HG03045 (cell line): ENCODE results near the gene ICOSLG.
"Not testable (repeated sequence)": the region's sequence is repeated elsewhere in the genome, so short reads cannot be mapped to it uniquely, and the experiment has no call there.

Source experiments
- ATAC-seq: cut with Tn5 transposase; IDR thresholded peaks from one replicate; pipeline ENCODE4 v1.9.1; 2021; ENCODE audit warnings: mild to moderate bottlenecking, moderate library complexity; ENCODE audit not compliant: unreplicated experiment

Gene ICOSLG

DNA sequence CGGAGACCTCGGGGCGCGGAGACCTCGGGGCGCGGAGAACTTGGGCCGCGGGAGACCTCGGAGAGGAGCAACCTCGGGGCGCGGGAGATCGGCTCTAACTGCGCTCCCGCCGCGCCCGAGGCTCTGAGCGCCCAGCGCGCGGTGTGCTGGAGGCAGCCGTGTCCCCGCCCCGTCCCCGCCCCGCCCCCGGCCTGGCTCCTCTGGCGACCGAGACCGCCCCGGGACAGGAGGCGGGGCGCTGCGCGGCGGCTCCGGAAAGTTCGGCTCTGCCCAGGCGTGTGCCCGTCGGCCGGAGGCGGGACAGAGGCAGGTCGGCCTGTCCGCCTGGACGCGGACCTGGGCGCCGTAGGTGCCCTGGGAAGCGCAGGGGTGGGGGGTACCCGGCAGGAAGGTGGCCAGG lies at the start of gene ICOSLG:
ICOSLG (minus strand) TSS at position 102 of the 400 bp plus-strand sequence. CDS start 126 bp downstream, outside the sequence.
- peak; percentile 54 for ATAC-seq

DNA sequence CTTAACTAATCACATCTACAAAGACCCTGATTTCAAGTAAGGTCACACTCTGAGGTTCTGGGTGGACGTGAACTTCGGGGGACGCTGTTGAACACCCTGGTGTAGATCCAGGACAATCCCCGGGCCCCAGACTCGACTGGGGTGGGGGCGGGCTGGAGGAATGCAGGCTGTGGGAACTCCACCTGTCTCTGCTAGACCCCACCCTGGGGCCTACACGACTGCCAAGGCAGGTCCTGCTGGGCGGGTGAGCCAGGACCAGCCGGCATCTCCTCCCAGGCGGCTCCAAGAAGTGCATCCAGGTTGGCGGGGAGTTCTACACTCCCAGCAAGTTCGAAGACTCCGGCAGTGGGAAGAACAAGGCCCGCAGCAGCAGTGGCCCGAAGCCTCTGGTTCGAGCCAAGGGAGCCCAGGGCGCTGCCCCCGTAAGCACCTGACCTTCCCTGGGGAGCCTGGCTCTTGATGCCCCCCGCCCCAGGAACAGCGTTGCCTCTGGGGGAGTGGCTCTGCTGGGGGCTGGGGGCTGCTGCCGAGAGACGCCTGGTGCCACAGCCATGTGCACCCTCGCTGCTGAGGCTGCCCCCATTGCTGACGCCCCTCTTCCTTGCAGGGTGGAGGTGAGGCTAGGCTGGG lies 48.8 kb upstream of the ICOSLG start:
- ATAC-seq, result no peak

DNA sequence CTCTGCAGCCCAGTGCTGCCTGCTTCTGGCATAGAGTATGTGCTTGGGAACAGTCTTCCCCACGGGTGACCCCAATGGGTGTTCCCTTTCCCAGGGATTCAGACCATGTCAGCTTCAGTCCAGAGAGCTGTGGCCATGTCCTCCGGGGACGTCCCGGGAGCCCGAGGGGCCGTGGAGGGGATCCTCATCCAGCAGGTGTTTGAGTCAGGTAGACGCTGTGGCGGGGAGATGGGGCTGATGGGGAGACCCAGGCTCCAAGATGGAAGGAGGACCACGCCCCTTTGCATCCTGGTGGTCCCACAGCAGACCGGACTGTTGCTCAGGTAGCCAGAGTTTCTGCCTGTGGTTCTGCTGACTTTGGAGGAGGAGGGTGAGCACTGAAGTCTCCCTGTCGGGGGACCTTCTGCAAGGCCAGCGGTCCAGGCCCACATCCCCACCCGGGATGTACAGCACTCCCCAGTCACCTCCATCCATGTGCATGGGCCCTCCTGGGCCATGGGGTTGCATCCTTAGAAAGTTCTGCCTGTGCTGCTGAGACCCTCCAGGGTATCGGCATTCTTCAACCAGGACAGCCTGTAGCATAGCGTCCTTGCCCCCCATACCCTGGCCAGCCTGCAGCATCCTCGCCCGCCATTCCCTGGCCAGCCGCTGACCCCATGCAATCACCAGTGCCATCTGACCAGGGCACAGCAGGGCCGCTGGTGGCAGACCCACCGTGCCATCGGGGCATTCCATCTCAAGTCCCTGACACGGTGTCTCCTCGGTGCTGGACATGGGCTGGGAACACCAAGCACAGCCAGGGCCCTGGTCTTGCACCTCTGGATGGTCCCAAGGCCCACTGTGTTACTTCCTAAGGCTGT lies 47.7 kb upstream of the ICOSLG start:
- ATAC-seq, result no peak

DNA sequence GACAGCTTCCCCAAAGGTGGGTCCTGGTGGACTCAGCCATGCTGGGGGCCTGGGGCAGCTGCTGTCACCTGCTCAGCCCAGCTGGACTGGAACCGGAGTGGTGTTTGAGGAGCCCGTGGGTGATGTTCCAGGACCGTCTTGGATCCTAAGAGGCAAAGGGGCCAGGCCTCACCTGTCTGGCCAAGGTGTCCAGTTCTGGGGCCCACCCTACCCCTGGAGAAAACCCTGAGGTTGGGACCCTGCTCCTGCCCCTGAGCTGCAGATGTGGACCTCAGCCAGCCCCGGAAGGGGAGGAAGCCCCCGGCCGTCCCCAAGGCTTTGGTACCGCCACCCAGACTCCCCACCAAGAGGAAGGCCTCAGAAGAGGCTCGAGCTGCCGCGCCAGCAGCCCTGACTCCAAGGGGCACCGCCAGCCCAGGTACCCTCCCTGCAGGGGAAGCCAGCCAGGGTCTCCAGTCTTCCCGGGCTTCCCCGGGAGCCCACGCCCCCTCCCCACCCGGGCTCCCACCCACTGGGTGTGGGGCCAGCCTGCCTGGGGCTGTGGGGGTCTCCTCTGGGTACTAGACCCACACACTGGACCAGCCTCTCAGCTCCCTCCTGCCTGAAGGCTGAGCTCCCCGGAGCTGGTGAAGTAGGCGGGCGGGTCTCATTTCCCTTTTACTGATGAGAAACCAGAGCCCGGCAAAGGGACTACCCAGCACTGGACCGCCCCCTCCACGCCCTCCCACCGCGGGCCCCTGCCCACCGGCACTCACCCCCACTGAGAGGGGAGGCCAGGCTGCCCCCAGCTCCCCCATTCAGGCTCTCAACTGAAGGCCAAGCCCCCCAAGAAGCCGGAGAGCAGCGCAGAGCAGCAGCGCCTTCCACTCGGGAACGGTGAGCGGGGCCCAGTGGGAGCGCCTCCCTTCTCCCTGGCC lies 46.2 kb upstream of the ICOSLG start:
- ATAC-seq, result no peak

DNA sequence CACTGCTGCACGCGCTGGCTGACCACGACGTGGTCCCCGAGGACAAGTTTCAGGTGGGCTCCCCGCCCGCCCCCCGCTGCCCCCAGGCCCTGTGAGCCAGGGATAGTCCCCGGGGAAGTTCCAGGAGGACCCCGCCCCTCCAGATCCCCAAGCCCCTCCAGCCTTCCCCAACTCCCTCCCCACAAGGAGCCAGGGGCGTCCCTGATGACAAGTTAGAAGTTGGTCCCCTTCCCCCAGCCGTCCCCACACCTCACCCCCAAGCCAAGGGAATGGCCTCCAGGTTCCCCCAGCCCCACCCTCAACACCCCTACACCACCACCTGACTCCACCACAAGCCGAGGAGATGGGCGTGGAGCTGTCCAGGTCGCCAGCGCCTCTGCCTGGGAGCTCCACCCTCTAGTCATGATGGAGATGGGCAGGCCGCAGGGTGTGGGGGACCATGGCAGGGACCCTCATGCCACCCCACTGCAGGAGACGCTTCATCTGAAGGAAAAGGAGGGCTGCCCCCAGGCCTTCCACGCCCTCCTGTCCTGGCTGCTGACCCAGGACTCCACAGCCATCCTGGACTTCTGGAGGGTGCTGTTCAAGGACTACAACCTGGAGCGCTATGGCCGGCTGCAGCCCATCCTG lies 45.5 kb upstream of the ICOSLG start:
- no peak for ATAC-seq

GRCh38 chr21:44285138-44285992 lies 44.6 kb upstream of the ICOSLG start, which contains the start of gene AIRE:
Gene AIRE (plus strand): TSS chr21:44285876. CDS start chr21:44286007, 131 bp downstream.
- ATAC-seq, result no peak

DNA sequence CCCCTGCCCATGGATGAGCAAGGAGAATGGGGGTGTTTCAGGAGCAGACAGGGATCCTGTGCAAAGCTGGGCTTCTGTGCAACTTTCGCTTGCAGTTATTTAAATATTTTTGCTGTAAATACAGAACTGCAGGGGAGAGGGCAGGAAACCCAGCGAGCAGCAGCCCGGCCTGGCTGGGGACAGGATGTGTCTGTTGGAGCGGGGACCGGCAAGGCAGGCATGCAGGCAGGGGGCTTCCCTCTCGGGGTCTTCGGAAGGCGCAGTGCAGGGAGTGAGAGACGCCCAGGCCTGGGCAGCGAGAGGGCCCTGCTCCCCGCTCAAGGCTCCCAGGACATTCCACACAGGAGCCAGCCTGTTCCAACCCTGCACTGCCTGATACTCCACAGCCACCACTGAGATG lies 43.2 kb upstream of the ICOSLG start:
- no peak for ATAC-seq

GRCh38 chr21:44283211-44283785 lies 42.6 kb upstream of the ICOSLG start:
- not testable (repeated sequence) for ATAC-seq

DNA sequence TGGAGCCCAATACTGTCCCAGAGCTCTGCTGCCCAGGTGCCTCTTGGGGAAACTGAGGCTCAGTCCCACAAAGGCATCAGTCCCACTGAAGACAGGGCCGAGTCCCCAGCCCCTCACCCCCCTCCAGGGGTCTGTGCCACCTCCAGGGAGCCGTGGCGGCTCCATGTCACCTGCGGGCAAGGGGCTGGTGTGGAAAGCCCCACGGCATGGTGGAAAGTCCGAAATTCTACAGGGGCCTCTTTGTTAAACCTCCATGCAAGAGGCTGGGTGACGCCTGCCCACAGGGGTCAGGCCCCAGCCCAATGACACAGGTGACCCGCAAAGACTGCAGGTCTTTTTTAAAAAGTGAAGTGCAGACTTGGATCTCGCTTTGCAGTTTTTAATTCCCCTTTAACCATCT lies 41.6 kb upstream of the ICOSLG start:
- no peak for ATAC-seq

DNA sequence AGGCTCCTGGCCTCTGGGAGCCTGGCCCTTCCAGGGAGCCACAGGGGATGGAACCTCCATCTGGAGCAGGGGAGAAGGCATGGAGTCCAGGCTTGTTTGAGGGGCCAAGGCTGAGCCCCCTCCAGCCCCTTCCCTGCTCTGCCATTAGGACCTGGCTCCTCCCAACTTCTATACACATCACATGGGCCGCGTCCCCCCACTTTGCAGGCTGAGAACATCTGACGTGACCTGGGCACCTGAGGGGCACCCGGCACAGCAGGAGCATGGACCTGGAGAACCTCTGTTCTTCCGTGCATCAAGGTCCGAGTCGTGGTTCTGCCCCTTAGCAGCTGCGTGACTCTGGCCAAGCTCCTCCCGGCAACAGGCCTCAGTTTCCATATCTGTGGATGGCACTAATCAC lies 41.1 kb upstream of the ICOSLG start:
- ATAC-seq, result no peak

DNA sequence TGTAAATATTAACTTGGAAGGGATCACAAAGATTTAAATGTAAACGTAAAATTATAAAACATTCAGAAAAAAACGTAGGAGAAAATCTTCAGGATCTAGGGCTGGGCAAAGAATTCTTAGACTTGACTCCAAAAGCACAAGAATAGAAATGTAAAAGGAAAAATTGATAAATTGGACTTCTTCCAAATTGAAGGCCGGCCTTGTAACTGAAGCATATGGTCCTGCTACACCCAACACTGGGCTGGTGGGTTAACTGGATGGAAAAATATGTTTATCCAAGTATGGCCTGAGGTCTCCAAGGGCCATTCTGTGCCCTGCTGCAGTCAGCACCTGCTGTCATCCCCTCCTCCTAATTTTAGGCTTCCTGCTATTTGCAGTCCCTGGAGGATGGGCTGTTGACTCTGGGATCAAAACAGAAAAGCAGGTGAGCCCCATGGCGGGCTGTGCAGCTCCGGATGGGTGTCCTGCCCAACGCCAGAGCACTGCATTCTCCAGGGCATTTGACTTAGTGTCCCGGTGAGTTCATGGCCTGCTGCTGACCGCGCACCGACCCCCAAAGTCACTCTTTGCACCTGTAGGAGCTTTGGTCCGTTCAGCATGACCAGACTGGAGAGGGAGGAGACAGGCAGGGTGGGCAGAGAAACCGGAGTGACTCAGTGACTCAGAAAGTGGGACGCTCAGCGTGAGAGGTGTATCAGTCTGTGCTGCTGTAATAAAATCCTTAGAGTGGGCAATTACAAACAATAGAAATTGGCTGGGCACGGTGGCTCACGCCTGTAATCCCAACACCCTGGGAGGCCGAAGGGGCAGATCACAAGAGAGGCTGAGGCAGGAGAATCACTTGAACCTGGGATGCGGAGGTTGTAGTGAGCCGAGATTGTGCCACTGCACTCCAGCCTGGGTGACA lies 38.9 kb upstream of the ICOSLG start:
- no peak for ATAC-seq

GRCh38 chr21:44275041-44275440 lies 34.3 kb upstream of the ICOSLG start:
- no peak for ATAC-seq

DNA sequence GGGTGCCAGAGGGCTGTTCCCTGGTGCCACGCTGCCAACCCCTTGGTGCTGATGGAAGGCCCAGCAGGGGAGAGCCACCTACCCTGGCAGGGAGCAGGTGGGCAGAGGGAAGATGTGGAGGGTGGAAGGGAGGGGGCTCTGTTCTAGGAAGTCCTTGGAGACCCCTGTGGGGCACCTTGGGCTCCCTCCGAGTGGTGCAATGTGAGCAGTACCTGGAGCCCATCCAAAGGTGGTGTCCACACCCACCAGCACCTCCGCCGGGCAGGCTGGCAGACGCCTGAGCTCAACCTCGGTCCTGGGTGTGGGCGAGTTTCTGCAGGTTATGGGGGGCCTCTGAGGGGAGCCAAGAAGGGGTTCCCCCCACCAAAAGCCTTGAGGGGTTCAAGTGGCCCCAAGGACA lies 32.3 kb upstream of the ICOSLG start:
- ATAC-seq, result no peak

- no peak for ATAC-seq
Measured at GRCh38 chr21:44272284-44272858, 31.6 kb upstream of the ICOSLG start.

DNA sequence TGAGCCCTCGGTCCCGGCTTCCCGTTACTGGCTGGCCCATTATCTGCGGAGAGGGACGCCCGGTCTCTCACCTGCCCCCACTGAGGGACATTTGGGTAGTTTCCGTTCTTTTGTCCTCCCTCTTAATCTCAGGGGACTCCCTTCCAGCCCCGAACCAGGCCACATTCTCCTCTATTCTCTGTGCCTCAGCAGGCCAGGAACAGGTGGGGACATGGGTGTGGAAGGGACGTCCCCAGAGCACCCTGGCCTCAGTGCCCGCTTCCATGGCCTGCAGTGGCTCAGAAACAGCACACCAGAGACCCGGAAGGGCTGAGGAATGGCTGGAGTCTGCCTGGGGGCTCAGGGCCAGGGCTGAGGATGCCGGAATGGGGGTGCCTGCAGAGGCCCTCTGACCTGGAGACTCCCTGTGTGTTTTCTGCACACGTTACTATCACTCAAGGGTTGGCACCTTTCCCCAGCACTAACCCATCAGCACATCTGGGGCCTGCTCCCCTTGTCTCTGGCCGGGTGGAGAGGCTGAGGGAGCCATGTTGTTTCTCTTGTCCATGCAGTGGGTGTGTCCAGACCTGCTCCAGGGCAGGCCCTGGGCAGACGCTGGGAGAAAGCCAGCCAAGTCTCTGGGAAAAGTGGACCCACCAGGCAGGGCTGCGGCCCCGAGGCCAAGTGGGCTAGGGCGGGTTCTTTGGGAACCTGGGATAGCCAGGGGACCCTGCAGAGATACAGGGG lies 31.0 kb upstream of the ICOSLG start:
- no peak for ATAC-seq

- ATAC-seq, result no peak
Measured at GRCh38 chr21:44269090-44269489, 28.3 kb upstream of the ICOSLG start.

DNA sequence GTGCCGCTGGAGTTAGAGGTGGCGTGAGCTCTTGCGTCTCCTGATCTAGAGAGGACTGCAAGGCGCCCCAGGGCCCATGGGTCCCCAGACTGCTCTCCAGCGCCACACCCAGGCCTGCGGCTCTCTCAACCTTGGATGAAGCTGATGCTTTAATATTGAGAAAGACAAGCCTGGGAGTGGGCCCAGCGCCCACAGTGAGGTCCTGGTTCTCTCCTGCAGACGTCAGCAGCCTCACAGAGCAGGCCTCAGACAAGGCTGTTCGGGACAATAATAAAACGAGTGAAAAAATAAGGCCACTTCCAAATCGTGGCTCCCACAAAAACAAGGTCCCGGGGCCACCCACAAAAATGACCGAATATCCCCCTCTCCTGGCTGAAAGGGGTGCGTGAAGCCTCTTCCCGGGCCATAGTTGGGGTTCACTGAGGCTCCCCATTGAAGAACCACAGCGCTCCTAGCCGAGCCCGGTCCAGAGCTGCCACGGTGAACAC lies 27.0 kb upstream of the ICOSLG start:
- ATAC-seq, result no peak
